Cardiac muscle cell (in vitro differentiated cells and primary cell): Measurements from ENCODE around the gene NPY4R. TPM values are rescaled to one million over a fixed set of nuclear protein-coding genes. Genes with fewer than 3 reads are reported as not detected.
"Not testable (repeated sequence)": the region's sequence is repeated elsewhere in the genome, so short reads cannot be mapped to it uniquely, and the experiment has no call there.

Source experiments
- DNase-seq, 2 donors: peaks; one replicate each; pipeline versions ENCODE4 v3.0.0 to v3.0.0-alpha.2; 2010 to 2017; ENCODE audit warnings: low read depth in 1 of 2, low spot score in 1 of 2
- H3K27ac ChIP-seq: fragments of 200-600 bp; sonication (generic); 2 replicates; pipeline ENCODE4 v1.5.1; 2016
- H3K27me3 ChIP-seq: fragments of 200-600 bp; sonication (generic); 2 replicates; pipeline ENCODE4 v1.6.0; 2016; ENCODE audit warnings: control low read depth
- H3K36me3 ChIP-seq: fragments of 200-600 bp; sonication (generic); 2 replicates; pipeline ENCODE4 v1.5.1; 2016; ENCODE audit warnings: control low read depth
- H3K4me1 ChIP-seq: fragments of 200-600 bp; sonication (generic); 2 replicates; pipeline ENCODE4 v1.8.1; 2017; ENCODE audit warnings: low read depth, mild to moderate bottlenecking, mixed run types
- H3K4me3 ChIP-seq: fragments of 200-600 bp; sonication (generic); 2 replicates; pipeline ENCODE4 v1.5.1; 2016; ENCODE audit warnings: mild to moderate bottlenecking
- H3K9me3 ChIP-seq: fragments of 200-600 bp; sonication (generic); 2 replicates; pipeline ENCODE4 v1.5.1; 2017; ENCODE audit warnings: low read depth, mild to moderate bottlenecking, control low read depth
- polyA plus RNA-seq: library from polyadenylated mRNA; unstranded; fragments of >200 nt; fragmentation: Nextera tagmentation; extraction: Ambion mirVana; gene quantifications from 2 replicates; pipeline ENCODE4 v1.2.1, GENCODE V29; 2016
- total RNA-seq: library from RNA; depleted of rRNA; stranded (reverse); fragments of >200 nt; gene quantifications from 2 replicates; pipeline ENCODE4 v1.2.3, GENCODE V29; 2016

The NPY4R gene
- total and polyA plus RNA-seq, 2 experiments from 2014 or later: 0.22 to 1.2 TPM

DNA sequence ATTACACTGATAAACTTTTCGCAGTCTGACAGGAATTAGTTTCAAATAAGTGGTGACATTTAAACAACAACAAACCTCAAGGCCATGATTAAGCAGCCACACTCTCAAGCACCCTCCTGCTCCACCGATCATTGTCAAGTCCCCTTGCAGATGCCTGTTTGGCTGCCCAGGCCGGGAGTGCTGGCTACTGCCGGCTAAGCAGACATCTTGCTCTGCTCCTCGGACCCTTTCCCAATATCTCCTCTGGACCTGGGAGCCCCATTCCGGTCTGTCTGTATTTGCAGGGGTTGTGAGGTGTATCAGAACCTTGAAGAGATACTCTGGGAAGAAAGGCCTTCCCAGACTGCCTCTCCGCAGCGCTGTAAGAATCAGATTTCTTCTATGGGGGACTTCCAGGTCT, 14.9 kb downstream of the NPY4R start:
- not testable (repeated sequence) for H3K27ac ChIP-seq
- DNase-seq: peak in 1 of 2 donors; percentile 11

DNA sequence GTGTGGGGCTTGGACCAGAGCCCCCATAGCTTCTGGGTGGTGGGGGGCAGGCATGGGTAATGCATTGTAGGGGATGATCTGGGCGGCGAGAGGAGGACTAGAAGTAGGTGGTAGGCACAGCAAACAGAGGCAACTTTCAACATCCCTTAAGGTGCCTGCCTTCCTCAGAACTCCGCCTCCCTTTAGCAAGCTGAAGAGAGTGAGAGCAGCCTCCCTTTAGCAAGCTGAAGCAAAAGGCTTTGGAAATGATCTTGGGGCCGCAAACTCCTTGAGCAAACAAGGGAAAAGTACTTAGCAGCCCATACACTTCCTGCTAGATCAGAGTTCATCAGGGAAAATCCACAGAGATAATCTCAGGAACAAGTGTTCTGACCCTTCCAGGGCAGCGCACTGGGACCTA, 18.3 kb downstream of the NPY4R start:
- peak in 1 of 2 donors; percentile 0 for DNase-seq
- H3K4me1 ChIP-seq, H3K27me3 ChIP-seq, H3K9me3 ChIP-seq, H3K27ac ChIP-seq, H3K4me3 ChIP-seq, H3K36me3 ChIP-seq: not testable (repeated sequence)

More for the DNA sequence above, 14.9 kb downstream of the NPY4R start:
- not testable (repeated sequence) for H3K36me3 ChIP-seq, H3K4me3 ChIP-seq, H3K4me1 ChIP-seq, H3K9me3 ChIP-seq, H3K27me3 ChIP-seq

DNA sequence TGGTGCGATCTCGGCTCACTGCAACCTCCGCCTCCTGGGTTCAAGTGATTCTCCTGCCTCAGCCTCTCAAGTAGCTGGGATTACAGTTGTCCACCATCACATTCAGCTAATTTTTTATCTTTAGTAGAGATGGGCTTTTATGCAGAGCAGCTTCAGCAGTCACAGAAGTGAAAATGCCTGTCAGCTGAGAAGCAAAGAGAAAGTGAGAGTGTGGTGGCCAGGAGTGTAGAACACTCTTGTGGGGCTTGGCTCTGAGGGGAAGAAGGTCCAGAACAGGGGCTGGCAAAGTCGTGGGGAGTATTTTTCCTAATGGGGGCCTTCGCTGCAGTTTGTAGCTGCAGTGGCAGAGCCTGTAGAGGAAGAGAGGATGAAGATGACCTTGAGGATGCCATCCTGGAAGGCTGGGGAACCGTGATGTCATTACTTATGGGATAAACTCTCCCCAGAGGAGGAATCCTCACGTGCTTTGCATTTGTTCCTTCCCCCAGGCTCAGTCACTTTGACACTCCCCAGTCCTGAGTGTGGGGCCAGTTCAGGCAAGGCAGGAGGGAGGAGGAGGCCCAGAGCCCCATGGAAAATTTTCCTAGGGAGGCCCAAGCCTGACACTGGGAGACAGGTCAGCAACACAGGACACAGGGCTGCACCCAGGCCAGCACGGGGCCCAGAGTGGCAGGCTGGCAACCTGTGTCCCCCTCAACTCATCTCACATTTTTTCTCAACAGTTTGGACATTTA, 20.2 kb downstream of the NPY4R start:
- DNase-seq: peak in 1 of 2 donors; percentile 0

DNA sequence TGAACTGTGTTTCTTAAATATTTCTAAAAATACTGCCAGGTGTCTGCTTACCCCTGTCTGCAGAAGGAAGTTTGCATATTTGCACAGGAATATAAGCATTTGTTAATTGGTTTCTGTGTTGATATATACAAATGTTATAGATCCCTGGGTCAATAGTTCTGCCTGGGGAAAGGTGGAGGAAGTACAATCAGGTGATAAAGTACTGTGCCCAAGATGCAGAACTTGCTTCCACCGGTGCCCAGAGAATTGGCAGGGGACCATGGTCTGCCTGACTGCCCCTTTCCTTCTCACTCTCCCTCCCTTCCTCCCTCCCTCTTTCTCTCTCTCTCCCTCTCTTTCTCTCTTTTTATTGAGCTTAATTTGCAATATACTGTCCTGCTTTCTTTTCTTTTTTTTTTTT, 22.3 kb downstream of the NPY4R start:
- H3K27ac ChIP-seq: peak overlapping the region; percentile 70
- not testable (repeated sequence) for DNase-seq, H3K36me3 ChIP-seq

More for the DNA sequence above, 20.2 kb downstream of the NPY4R start:
- not testable (repeated sequence) for H3K9me3 ChIP-seq, H3K27me3 ChIP-seq, H3K36me3 ChIP-seq, H3K4me3 ChIP-seq, H3K27ac ChIP-seq
- H3K4me1 ChIP-seq: peaks cover 15% of the 10 kb centered on the region

DNA sequence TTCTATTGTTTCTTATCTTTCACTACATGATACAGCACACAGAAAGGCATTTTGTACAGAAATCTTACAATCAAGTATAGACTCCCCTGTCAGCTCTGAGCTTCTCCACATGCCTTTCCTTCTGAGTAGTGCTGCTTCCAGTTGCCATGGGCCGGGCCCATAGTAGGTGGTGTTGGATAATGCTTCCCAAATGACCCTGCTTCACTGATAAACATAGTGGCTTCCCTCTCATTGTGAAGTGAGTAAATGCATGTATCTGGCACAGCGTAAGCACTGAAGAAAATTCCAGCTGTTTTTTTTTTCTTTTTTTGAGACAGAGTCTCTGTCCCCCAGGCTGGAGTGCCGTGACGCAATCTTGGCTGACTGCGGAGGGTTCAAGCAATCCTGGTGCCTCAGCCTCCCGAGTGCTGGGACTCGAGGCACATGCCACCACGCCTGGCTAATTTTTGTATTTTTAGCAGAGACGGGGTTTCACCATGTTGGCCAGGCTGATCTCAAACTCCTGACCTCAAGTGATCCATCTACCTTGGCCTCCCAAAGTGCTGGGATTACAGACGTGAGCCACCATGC, 23.0 kb downstream of the NPY4R start:
- peaks cover 15% of the 10 kb centered on the region for H3K4me1 ChIP-seq
- not testable (repeated sequence) for H3K27me3 ChIP-seq, H3K36me3 ChIP-seq, H3K4me3 ChIP-seq, H3K9me3 ChIP-seq
- peak; percentile 58 to 78 for DNase-seq
- peak overlapping the region; percentile 70 for H3K27ac ChIP-seq

More for the DNA sequence above, 22.3 kb downstream of the NPY4R start:
- H3K4me1 ChIP-seq: peaks cover 15% of the 10 kb centered on the region
- not testable (repeated sequence) for H3K4me3 ChIP-seq, H3K27me3 ChIP-seq, H3K9me3 ChIP-seq

DNA sequence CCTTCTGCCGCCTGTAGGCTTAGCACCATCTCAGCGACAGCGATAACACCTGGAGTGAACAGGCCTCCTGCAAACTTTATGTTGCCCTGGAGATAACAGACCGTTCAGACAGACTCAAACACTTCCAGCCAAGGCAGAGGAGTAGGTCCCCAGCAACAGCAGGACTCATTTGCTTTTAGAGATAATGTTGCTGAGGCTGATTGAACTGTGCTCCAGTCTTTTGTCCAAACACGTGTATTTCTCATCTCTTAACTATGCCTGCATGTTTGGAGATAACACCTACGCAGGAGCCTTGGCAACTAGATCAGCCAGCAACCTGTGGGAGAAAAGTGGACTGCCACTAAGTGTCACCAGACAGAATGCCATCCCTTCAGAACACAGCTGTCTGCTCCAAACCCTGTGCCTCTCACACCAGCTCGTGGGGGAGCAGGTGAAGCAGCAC, 23.9 kb downstream of the NPY4R start:
- not testable (repeated sequence) for H3K27me3 ChIP-seq, H3K4me3 ChIP-seq, H3K9me3 ChIP-seq, H3K36me3 ChIP-seq
- Histone ChIP-seq H3K4me1 (peaks cover 15% of the 10 kb centered on the region), H3K27ac (peak overlapping the region; percentile 70)
- peak; percentile 33 to 40 for DNase-seq

DNA sequence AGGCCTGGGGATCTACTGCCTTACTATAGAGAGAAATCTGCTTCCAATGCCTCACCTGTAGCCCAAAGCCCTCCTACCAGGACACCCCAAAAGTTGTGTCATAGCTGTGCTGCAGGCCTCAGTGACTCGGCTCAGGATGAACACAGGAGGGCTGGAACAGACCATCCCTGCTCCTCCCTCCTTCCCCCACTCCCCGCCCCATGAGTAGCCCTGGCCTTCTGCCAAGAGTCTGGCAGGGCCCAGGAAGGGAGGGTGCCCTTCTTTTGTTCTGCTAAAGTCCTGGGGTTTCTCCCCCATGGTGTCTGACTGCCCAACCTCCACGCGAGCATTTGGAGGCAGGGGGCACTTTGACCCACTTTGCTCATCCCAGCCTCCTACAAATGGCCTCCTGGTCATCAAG, 24.8 kb downstream of the NPY4R start:
- H3K36me3 ChIP-seq: not testable (repeated sequence)

DNA sequence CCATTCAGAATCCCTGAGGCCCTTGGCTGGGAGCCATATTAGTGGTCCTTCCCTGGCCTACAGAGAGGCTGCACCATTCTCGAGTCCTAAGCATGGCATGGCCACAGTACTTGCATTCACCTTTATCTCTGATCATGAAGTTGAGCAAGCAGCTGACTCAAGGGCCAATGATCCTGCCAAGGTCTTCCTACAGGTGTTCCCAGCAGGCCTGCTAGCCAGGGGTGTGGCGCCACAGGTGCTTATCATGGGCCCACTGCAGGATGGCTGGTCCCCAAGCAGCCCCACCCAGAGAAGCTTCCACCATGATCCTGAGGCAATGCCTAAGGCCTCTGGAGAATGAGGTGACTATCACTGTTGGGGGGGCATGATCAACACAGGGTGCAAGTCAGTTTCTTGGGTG, 42.2 kb downstream of the NPY4R start:
- DNase-seq, H3K27me3 ChIP-seq, H3K27ac ChIP-seq, H3K4me3 ChIP-seq, H3K4me1 ChIP-seq, H3K36me3 ChIP-seq, H3K9me3 ChIP-seq: not testable (repeated sequence)

More for the DNA sequence above, 24.8 kb downstream of the NPY4R start:
- H3K27ac ChIP-seq, H3K9me3 ChIP-seq, H3K4me3 ChIP-seq, H3K27me3 ChIP-seq, DNase-seq: not testable (repeated sequence)
- H3K4me1 ChIP-seq: peaks cover 15% of the 10 kb centered on the region

DNA sequence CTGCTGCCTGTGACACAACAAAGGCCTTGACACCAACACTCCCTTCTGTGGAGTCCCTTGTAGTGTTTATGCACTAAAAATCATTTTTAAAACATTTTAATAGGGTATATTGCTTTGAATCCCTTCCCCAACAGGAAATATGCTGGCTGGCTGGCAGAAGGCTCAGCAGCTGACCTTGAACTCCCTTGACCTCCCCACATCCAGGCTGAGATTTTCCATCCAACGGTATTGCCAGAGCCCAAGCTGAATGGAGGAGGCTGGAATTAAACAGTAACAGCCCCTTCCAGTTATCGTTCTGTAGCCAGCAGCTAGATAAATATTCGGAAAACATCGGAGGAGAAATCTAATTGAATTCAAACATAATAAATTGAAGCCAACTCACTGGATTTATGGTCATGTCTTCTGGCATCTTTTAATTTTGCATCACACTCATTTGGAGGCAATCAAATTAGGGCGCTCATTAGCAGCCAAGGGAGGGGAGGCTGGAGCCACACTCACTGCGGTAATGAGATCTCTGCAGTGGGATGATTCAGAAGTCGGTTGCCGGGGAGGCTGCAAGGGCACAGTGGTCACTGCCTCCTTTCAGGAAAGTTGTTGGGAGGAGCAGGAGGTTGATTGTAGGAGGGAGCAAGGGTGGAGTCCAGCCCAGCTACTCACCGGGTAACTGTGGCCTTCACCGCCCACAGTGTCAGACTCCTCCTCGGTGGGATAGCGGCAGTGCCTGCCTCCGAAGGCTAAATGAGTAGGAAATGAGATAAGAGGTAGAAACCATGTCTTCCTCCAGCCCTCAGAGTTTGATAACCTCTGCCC, 46.0 kb downstream of the NPY4R start:
- H3K4me3 ChIP-seq, DNase-seq, H3K27me3 ChIP-seq, H3K9me3 ChIP-seq, H3K4me1 ChIP-seq, H3K27ac ChIP-seq, H3K36me3 ChIP-seq: not testable (repeated sequence)

DNA sequence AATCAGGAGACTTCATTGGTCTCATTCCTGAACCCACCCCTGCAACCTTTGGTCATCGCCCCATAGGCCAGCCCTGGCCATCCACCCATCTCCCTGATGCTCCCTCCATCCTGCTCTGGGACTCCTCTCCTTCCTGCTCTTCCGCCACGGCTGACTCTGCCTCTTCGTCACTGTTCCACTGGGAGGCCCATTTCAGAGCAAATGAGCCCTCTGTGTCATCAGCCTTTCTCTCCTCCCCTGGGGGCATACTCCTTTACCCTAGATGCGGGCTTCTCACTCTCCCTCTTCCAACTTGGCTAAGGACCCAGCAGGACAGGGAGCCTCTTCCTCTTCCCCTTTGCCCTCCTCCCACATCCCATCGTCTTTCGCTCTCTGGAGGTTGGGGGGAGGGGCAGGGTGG, 47.5 kb downstream of the NPY4R start:
- H3K9me3 ChIP-seq, H3K4me1 ChIP-seq, H3K27me3 ChIP-seq, H3K4me3 ChIP-seq, H3K27ac ChIP-seq, DNase-seq, H3K36me3 ChIP-seq: not testable (repeated sequence)

DNA sequence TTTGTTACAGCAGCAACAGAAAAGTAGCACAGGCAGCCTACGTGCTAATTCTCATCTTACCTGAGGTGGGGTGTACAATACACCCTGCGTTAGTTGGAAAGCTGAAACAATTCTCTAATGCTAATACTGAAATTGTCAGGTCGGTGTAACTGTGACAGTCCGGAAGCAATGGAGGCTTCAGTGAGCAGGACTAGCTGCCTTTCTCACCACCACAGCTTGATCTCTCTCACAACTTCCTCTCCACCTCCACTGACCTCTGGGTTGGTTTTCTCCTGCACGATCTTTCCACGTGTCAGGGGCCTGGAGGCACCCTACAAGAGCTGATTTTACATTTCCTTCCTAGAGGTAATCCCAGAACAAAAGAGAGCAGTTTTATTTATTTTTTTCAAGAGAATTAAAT, 50.5 kb downstream of the NPY4R start:
- not testable (repeated sequence) for H3K9me3 ChIP-seq, H3K36me3 ChIP-seq, H3K4me3 ChIP-seq, H3K4me1 ChIP-seq, H3K27me3 ChIP-seq, DNase-seq, H3K27ac ChIP-seq

DNA sequence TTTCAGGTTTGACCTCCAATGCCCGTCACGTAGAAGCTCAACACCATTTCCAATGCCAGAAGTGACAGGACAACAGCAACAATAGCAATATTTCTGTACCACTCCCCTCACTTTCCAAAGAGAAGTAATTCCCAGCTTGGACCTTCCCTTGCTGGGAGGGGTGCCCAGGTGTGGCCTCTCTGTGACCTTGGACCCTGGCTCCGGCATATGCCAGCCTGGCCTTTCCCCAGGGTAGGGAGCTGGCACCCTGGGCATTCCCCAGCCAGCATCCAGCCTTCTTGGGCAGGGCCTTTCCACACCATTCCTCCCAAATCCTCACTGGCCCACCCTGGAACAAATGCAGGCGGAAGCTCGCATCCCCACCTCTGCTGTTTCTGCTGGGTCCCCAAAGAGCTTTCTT, 53.1 kb downstream of the NPY4R start:
- H3K4me3 ChIP-seq, H3K9me3 ChIP-seq, H3K36me3 ChIP-seq, H3K4me1 ChIP-seq, H3K27me3 ChIP-seq, H3K27ac ChIP-seq, DNase-seq: not testable (repeated sequence)

DNA sequence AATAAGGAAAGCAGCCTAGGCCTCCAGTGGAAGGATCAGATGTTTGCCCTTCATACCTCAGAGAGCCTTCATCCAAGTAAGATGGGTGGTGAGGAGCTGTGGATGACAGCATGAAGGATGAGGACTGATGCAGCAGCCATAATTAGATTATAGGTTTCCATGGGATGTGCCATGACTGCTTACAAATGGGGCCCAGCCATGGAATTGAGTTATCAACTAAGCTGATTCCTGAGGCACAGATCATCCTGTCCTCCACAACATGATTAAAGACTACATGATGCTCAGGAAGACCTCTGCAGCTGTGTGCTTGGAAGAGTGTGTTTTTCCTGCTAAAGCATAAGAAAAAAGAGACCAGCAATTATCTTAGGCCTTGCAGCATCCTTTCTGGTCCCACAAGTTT, 54.6 kb downstream of the NPY4R start:
- H3K4me1 ChIP-seq, H3K9me3 ChIP-seq, H3K4me3 ChIP-seq, DNase-seq, H3K36me3 ChIP-seq, H3K27ac ChIP-seq, H3K27me3 ChIP-seq: not testable (repeated sequence)
